Neuron (in vitro differentiated cells): Measurements from ENCODE around the gene KCNIP3.
"Not testable (repeated sequence)": the region's sequence is repeated elsewhere in the genome, so short reads cannot be mapped to it uniquely, and the experiment has no call there.

ENCODE experiments used
- H2AFZ ChIP-seq: one replicate; pipeline ENCODE4 v1.6.1; 2013; ENCODE audit warnings: low read depth, mild to moderate bottlenecking, inconsistent platforms, low read length, moderate library complexity
- H3K27me3 ChIP-seq: one replicate; pipeline ENCODE4 v1.6.1; 2013; ENCODE audit warnings: low read length; ENCODE audit not compliant: insufficient read depth
- H3K36me3 ChIP-seq: one replicate; pipeline ENCODE4 v1.6.1; 2013; ENCODE audit warnings: low read length; ENCODE audit not compliant: insufficient read depth
- H3K4me1 ChIP-seq: one replicate; pipeline ENCODE4 v1.6.1; 2013; ENCODE audit warnings: low read length; ENCODE audit not compliant: insufficient read depth
- H3K4me3 ChIP-seq: 2 replicates; pipeline ENCODE4 v1.5.1; 2013; ENCODE audit warnings: mild to moderate bottlenecking, low read length, moderate library complexity
- H3K9me3 ChIP-seq: one replicate; pipeline ENCODE4 v1.6.1; 2013; ENCODE audit warnings: low read length

The KCNIP3 gene

GRCh38 chr2:95355486-95355885 lies 58.3 kb downstream of the KCNIP3 start:
- not testable (repeated sequence) for H2AFZ ChIP-seq, H3K36me3 ChIP-seq, H3K4me3 ChIP-seq, H3K27me3 ChIP-seq, H3K9me3 ChIP-seq, H3K4me1 ChIP-seq

GRCh38 chr2:95356821-95357700 lies 59.9 kb downstream of the KCNIP3 start:
- Histone ChIP-seq H3K9me3 (no peaks in the 10 kb centered on the region), H3K36me3 (no peaks in the 10 kb centered on the region), H3K4me3 (no peak overlapping the region), H3K4me1 (no peaks in the 10 kb centered on the region), H2AFZ (no peak overlapping the region), H3K27me3 (peaks cover 4% of the 10 kb centered on the region)

- Histone ChIP-seq H3K27me3 (peaks cover 4% of the 10 kb centered on the region), H3K4me1 (no peaks in the 10 kb centered on the region), H3K4me3 (no peak overlapping the region), H3K36me3 (no peaks in the 10 kb centered on the region), H3K9me3 (no peaks in the 10 kb centered on the region), H2AFZ (no peak overlapping the region)
These were observed 60.7 kb downstream of the KCNIP3 start for GRCh38 chr2:95357717-95358280.

- Histone ChIP-seq H3K9me3 (no peaks in the 10 kb centered on the region), H3K36me3 (no peaks in the 10 kb centered on the region), H3K4me3 (no peak overlapping the region), H3K27me3 (peaks cover 1% of the 10 kb centered on the region), H2AFZ (no peak overlapping the region), H3K4me1 (no peaks in the 10 kb centered on the region)
These were observed 61.9 kb downstream of the KCNIP3 start for GRCh38 chr2:95359031-95359430.

- H3K27me3 ChIP-seq = no peaks in the 10 kb centered on the region
These were observed 62.4 kb downstream of the KCNIP3 start for GRCh38 chr2:95359501-95359930.

GRCh38 chr2:95361216-95361980 lies 64.3 kb downstream of the KCNIP3 start:
- Histone ChIP-seq H3K36me3 (no peaks in the 10 kb centered on the region), H3K9me3 (no peaks in the 10 kb centered on the region), H3K4me1 (no peaks in the 10 kb centered on the region), H2AFZ (no peak overlapping the region), H3K27me3 (no peaks in the 10 kb centered on the region), H3K4me3 (no peak overlapping the region)

More at GRCh38 chr2:95359501-95359930, 62.4 kb downstream of the KCNIP3 start:
- Histone ChIP-seq H3K4me1 (no peaks in the 10 kb centered on the region), H3K9me3 (no peaks in the 10 kb centered on the region), H3K4me3 (no peak overlapping the region), H3K36me3 (no peaks in the 10 kb centered on the region), H2AFZ (no peak overlapping the region)

- H3K36me3 ChIP-seq = no peaks in the 10 kb centered on the region
- no peaks in the 10 kb centered on the region for H3K4me1 ChIP-seq
- H2AFZ ChIP-seq = no peak overlapping the region
- no peaks in the 10 kb centered on the region for H3K9me3 ChIP-seq
- H3K4me3 ChIP-seq = no peak overlapping the region
- no peaks in the 10 kb centered on the region for H3K27me3 ChIP-seq
These were observed 65.3 kb downstream of the KCNIP3 start for GRCh38 chr2:95362486-95362885.

- Histone ChIP-seq H3K4me3 (no peak overlapping the region), H3K9me3 (no peaks in the 10 kb centered on the region), H3K4me1 (no peaks in the 10 kb centered on the region), H3K27me3 (no peaks in the 10 kb centered on the region), H2AFZ (no peak overlapping the region), H3K36me3 (no peaks in the 10 kb centered on the region)
These were observed 69.4 kb downstream of the KCNIP3 start for GRCh38 chr2:95366514-95366913.

GRCh38 chr2:95372216-95372829 lies 75.2 kb downstream of the KCNIP3 start:
- Histone ChIP-seq H3K9me3 (no peaks in the 10 kb centered on the region), H3K4me3 (no peak overlapping the region), H3K4me1 (no peaks in the 10 kb centered on the region), H3K36me3 (no peaks in the 10 kb centered on the region), H3K27me3 (no peaks in the 10 kb centered on the region), H2AFZ (no peak overlapping the region)

GRCh38 chr2:95372845-95373244 lies 75.7 kb downstream of the KCNIP3 start:
- Histone ChIP-seq H3K4me3 (no peak overlapping the region), H3K27me3 (no peaks in the 10 kb centered on the region), H2AFZ (no peak overlapping the region), H3K9me3 (no peaks in the 10 kb centered on the region), H3K36me3 (no peaks in the 10 kb centered on the region), H3K4me1 (no peaks in the 10 kb centered on the region)

- Histone ChIP-seq H3K27me3 (no peaks in the 10 kb centered on the region), H3K36me3 (no peaks in the 10 kb centered on the region), H3K9me3 (no peaks in the 10 kb centered on the region), H3K4me1 (no peaks in the 10 kb centered on the region), H3K4me3 (no peak overlapping the region), H2AFZ (no peak overlapping the region)
These were observed 76.9 kb downstream of the KCNIP3 start for GRCh38 chr2:95374029-95374428.

GRCh38 chr2:95374451-95374920 lies 77.3 kb downstream of the KCNIP3 start:
- no peaks in the 10 kb centered on the region for H3K4me1 ChIP-seq
- no peaks in the 10 kb centered on the region for H3K9me3 ChIP-seq
- H3K27me3 ChIP-seq = no peaks in the 10 kb centered on the region
- H3K36me3 ChIP-seq = no peaks in the 10 kb centered on the region
- H3K4me3 ChIP-seq = no peak overlapping the region
- no peak overlapping the region for H2AFZ ChIP-seq
